ENCODE results near the gene PHF24.

Gene PHF24

DNA sequence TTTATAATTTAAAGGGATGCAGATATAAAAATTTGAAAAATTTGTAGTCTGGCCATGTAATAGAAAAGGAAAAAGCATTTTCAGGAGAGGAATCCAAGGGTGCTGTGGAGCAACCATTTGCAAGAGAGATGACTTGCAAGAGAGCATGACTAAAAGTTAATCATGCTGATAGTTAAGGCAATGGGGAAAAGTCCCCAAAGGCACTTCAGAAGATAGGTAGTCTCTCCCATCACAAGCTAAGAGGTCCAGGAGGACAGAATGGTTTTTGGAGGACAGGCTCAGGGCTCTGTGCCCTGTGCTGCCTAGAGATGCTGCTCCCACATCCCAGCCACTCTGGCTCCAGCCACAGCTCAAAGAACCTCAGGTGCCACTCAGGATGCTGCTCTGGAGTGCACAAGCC is 70.3 kb downstream of the PHF24 start:
- H3K4me2 ChIP-seq (ENCODE audit: low read length): no peak overlapping the region
- H3K36me3 ChIP-seq (ENCODE audit: insufficient read depth, low read length): peaks cover 4% of the 10 kb centered on the region
- no peak overlapping the region for H3K4me3 ChIP-seq (ENCODE audit: low read length)
- H3K9ac ChIP-seq (ENCODE audit: low read depth, low read length): no peak overlapping the region
- peaks cover 15% of the 10 kb centered on the region for H3K4me1 ChIP-seq (ENCODE audit: control insufficient read depth, insufficient read depth, low read length)
- H3K9me3 ChIP-seq (replicated peaks; ENCODE audit: low read length): no peaks in the 10 kb centered on the region
- no peaks in the 10 kb centered on the region for H3K27me3 ChIP-seq (ENCODE audit: control insufficient read depth, insufficient read depth, low read length)

DNA sequence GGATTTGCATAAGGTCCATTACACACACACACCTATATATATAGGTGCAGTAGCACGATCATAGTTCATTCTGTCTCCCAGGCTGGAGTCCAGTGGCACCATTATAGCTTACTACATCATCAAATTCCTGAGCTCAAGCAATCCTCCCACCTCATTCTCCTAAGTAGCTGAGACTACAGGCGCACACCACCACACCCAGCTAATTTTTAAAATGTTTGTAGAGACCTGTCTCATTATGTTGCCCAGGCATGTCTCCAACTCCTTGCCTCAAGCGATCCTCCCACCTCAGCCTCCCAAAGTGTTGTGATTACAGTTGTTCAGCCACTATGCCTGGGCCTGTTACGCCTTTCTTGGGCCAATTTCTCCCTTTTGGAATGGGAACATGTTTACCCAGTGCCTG is 71.2 kb downstream of the PHF24 start:
- H3K27me3 ChIP-seq (ENCODE audit: control insufficient read depth, insufficient read depth, low read length): no peaks in the 10 kb centered on the region
- peaks cover 2% of the 10 kb centered on the region for H3K36me3 ChIP-seq (ENCODE audit: insufficient read depth, low read length)
- peaks cover 15% of the 10 kb centered on the region for H3K4me1 ChIP-seq (ENCODE audit: control insufficient read depth, insufficient read depth, low read length)

DNA sequence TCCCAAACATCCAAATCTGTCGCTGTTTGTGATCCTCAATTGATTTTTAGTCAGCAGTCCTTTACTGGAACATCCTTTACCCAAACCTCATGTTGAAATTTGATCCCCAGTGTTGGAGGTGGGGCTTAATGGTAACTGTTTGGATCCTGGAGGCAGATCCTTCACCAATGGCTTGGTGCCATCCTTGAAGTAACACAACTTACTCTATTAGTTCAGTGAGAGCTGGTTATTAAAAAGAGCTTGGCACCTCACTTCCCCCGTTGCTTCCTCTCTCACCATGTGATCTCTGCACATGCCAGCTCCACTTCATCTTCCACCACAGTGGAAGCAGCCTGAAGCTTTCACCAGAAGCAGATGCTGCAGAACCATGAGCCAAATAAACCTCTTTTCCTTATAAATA is 71.8 kb downstream of the PHF24 start:
- peaks cover 2% of the 10 kb centered on the region for H3K36me3 ChIP-seq (ENCODE audit: insufficient read depth, low read length)
- no peaks in the 10 kb centered on the region for H3K27me3 ChIP-seq (ENCODE audit: control insufficient read depth, insufficient read depth, low read length)
- no peaks in the 10 kb centered on the region for H3K9me3 ChIP-seq (replicated peaks; ENCODE audit: low read length)
- no peak overlapping the region for H3K4me2 ChIP-seq (ENCODE audit: low read length)
- H3K4me3 ChIP-seq (ENCODE audit: low read length): no peak overlapping the region
- H3K9ac ChIP-seq (ENCODE audit: low read depth, low read length): no peak overlapping the region
- peaks cover 15% of the 10 kb centered on the region for H3K4me1 ChIP-seq (ENCODE audit: control insufficient read depth, insufficient read depth, low read length)

More for the DNA sequence above, 71.2 kb downstream of the PHF24 start:
- Histone ChIP-seq H3K9me3 (replicated peaks; ENCODE audit: low read length) (no peaks in the 10 kb centered on the region), H3K4me2 (ENCODE audit: low read length) (no peak overlapping the region), H3K4me3 (ENCODE audit: low read length) (no peak overlapping the region), H3K9ac (ENCODE audit: low read depth, low read length) (no peak overlapping the region)
